Lower leg skin (tissue), 3 donors: ENCODE data around the gene TMEM255A.

Experiments used
- CTCF ChIP-seq, 3 donors: fragments of 450-650 bp; IDR thresholded peaks; one replicate each; pipeline ENCODE4 v1.5.1; 2016; ENCODE audit warnings: antibody characterized with exemption in 3 of 3, mild to moderate bottlenecking in 3 of 3, moderate library complexity in 2 of 3
- POLR2A ChIP-seq, 2 donors: fragments of 450-650 bp; IDR thresholded peaks; one replicate each; pipeline ENCODE4 v1.6.1; 2016 to 2017; ENCODE audit warnings: antibody characterized with exemption in 2 of 2, mild to moderate bottlenecking in 1 of 2, moderate library complexity in 1 of 2

GRCh38 chrX:120287513-120288112 is 23.6 kb downstream of the TMEM255A start:
- TF ChIP-seq CTCF (IDR thresholded peaks at IDR 0.05) = no peak
- TF ChIP-seq POLR2A (IDR thresholded peaks at IDR 0.05) = no peak
